Esophagus squamous epithelium (tissue), 5 donors: ENCODE results near the gene DGKB. TPM values are rescaled to one million over a fixed set of nuclear protein-coding genes. Genes with fewer than 3 reads are reported as not detected.

Experiments
- DNase-seq: peaks from one replicate; lab custom pipeline; 2025; lab: John Stamatoyannopoulos, UW
- H3K27ac ChIP-seq, 4 donors: fragments of 200-600 bp; sonication (generic); one replicate each; pipeline ENCODE4 v1.5.1; 2016 to 2019; ENCODE audit warnings: mild to moderate bottlenecking in 1 of 4
- H3K27me3 ChIP-seq, 4 donors: fragments of 200-600 bp; sonication (generic); 1 replicate in 3 of 4; 2 replicates in 1 of 4; pipeline versions ENCODE4 v1.5.1 to v1.6.0; 2017 to 2021; ENCODE audit warnings: antibody characterized with exemption in 1 of 4
- H3K36me3 ChIP-seq, 3 donors: fragments of 200-600 bp; sonication (generic); one replicate each; pipeline ENCODE4 v1.5.1; 2016 to 2019
- H3K4me1 ChIP-seq, 3 donors: fragments of 200-600 bp; sonication (generic); one replicate each; pipeline ENCODE4 v1.5.1; 2017 to 2019
- H3K4me3 ChIP-seq, 4 donors: fragments of 200-600 bp; sonication (generic); 1 replicate in 3 of 4; 2 replicates in 1 of 4; pipeline ENCODE4 v1.5.1; 2016 to 2019; ENCODE audit warnings: mild to moderate bottlenecking in 2 of 4, moderate library complexity in 1 of 4
- H3K9me3 ChIP-seq, 3 donors: fragments of 200-600 bp; sonication (generic); one replicate each; pipeline ENCODE4 v1.5.1; 2016 to 2019
- POLR2A ChIP-seq, 4 donors: fragments of 450-650 bp; IDR thresholded peaks; one replicate each; pipeline ENCODE4 v1.6.1; 2017; ENCODE audit warnings: antibody characterized with exemption in 4 of 4, mild to moderate bottlenecking in 4 of 4, moderate library complexity in 3 of 4
- WGBS, 2 donors: methylation state at CpG; one replicate each; pipeline ENCODE4 v1.1.5; 2018; 5-methylcytosine and 5-hydroxymethylcytosine counted together
- intact Hi-C: fragments of 100-400 bp; cut with DNase I; formaldehyde crosslinking; loops from one replicate; pipeline ENCODE4 v1.15.0; 2022
- total RNA-seq, 4 donors: library from RNA; depleted of rRNA; stranded (reverse); fragments of >200 nt; gene quantifications; one replicate each; pipeline ENCODE4 v1.1.0, GENCODE V29; 2016
- TF ChIP-seq, protein P1 (sequence below), 6 experiments: fragments of 450-650 bp in 4 of 6; fragments of 200-600 bp in 2 of 6; sonication (generic) in 2 of 6; IDR thresholded peaks; one replicate each; pipeline ENCODE4 v1.5.1; 2016 to 2019; ENCODE audit warnings: antibody characterized with exemption in 6 of 6, mild to moderate bottlenecking in 4 of 6, moderate library complexity in 4 of 6
- donor health status: DM: yes; HTN: yes; CAD: no.

The DGKB gene
- total RNA-seq, 4 donors from 2014 or later: 0.09 to 1.1 (median 0.23) TPM; not detected in 1

DNA sequence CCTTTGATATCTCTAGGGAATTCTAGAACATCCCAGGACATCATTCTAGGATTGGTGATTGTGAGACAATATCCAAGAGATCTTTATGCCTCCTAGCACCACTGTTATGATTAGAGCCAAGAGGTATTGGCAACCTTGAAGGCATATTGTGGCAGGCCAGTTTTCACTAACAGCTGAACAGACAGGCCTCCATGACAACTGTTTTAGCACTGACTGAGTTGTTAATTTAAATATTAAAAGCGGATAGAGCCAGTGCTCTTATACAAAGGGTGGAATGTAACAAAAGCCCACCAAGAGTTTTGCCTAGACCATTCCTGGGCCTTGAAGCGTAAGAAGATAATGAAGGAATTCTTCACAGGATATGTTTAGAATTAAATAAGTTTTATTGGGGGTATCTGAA lies 131.9 kb downstream of the DGKB start:
- intact Hi-C loops: no loop called here
- Histone ChIP-seq H3K9me3 (peaks cover 0 to 2% (median 0%) of the 10 kb centered on the region in 3 donors), H3K36me3 (no peaks in the 10 kb centered on the region), H3K27me3 (no peaks in the 10 kb centered on the region), H3K4me3 (no peak overlapping the region), H3K27ac (no peak overlapping the region), H3K4me1 (no peaks in the 10 kb centered on the region)
- whole genome bisulfite sequencing, 2 donors: 77 to 83% methylated on average over 2 of the region's 2 CpGs
- TF ChIP-seq POLR2A (IDR thresholded peaks at IDR 0.05): no peak
- TF ChIP-seq, protein P1, sequence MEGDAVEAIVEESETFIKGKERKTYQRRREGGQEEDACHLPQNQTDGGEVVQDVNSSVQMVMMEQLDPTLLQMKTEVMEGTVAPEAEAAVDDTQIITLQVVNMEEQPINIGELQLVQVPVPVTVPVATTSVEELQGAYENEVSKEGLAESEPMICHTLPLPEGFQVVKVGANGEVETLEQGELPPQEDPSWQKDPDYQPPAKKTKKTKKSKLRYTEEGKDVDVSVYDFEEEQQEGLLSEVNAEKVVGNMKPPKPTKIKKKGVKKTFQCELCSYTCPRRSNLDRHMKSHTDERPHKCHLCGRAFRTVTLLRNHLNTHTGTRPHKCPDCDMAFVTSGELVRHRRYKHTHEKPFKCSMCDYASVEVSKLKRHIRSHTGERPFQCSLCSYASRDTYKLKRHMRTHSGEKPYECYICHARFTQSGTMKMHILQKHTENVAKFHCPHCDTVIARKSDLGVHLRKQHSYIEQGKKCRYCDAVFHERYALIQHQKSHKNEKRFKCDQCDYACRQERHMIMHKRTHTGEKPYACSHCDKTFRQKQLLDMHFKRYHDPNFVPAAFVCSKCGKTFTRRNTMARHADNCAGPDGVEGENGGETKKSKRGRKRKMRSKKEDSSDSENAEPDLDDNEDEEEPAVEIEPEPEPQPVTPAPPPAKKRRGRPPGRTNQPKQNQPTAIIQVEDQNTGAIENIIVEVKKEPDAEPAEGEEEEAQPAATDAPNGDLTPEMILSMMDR (IDR thresholded peaks at IDR 0.05): no peak
- DNase-seq: no peak

DNA sequence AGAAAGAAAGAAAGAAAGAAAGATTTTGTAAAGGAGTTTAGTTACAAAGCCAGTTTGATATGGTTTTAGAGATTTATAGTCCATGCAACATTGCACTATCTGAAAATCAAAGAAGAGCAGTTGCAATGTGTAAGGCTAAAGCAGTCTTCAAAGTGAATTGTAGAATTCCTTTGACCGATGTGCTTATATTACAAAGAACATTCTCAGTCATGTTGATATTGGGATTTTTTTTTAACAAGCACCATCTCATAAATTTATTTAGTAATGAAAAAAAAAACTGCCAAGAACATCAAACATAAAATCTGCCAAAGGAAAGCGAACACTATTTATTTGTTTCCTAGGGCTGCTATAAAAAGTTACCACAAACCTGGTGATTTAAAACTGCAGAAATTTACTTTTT lies 133.3 kb downstream of the DGKB start:
- no peak for DNase-seq
- H3K27ac ChIP-seq: no peak overlapping the region

DNA sequence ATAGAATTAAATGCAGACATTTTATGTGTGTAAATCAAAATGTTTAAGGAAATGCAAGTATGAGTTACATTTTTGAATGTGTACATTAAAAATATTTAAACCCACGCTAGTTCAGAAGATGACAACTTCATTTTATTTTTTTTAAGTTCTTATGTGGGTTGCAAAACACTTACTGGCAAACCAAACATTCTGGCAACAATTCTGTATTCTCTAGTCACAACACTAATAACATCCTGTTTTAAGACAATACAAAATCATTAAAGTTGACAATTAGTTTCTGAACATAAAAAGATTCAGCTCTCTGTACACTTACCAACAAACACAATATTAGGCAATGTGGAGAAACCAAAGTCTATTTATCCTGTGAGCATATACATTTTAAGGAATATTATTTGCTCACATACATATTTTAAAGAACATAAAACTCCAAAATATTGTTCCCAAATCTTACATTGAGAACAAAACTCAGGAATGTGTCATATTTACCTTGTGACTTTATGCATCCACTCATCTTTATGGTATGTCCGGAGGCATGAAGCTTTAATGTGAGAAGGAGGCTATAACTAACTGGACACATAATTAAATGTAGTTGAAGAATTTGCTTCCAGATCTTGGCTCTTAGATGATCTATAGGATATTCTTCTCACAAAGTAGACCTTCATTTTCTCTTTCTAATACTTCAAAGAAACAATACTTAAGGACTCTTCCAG lies 134.7 kb downstream of the DGKB start:
- Histone ChIP-seq H3K9me3 (no peaks in the 10 kb centered on the region), H3K27ac (no peak overlapping the region), H3K36me3 (no peaks in the 10 kb centered on the region), H3K27me3 (no peaks in the 10 kb centered on the region), H3K4me1 (no peaks in the 10 kb centered on the region), H3K4me3 (no peak overlapping the region)
- no peak for DNase-seq
- WGBS, 2 donors: 67 to 80% methylated on average over 2 of the region's 2 CpGs
- intact Hi-C loops: no loop called here
- no peak for TF ChIP-seq POLR2A (IDR thresholded peaks at IDR 0.05)
- TF ChIP-seq, protein P1 (IDR thresholded peaks at IDR 0.05): no peak

More for the DNA sequence above, 133.3 kb downstream of the DGKB start:
- 41 to 50% methylated on average over 2 of the region's 2 CpGs for WGBS, 2 donors
- H3K27me3 ChIP-seq: no peaks in the 10 kb centered on the region
- no peaks in the 10 kb centered on the region for H3K4me1 ChIP-seq
- H3K9me3 ChIP-seq: no peaks in the 10 kb centered on the region
- no peaks in the 10 kb centered on the region for H3K36me3 ChIP-seq
- intact Hi-C loops: no loop called here
- no peak overlapping the region for H3K4me3 ChIP-seq
- TF ChIP-seq POLR2A (IDR thresholded peaks at IDR 0.05): no peak
- TF ChIP-seq, protein P1 (IDR thresholded peaks at IDR 0.05): no peak

DNA sequence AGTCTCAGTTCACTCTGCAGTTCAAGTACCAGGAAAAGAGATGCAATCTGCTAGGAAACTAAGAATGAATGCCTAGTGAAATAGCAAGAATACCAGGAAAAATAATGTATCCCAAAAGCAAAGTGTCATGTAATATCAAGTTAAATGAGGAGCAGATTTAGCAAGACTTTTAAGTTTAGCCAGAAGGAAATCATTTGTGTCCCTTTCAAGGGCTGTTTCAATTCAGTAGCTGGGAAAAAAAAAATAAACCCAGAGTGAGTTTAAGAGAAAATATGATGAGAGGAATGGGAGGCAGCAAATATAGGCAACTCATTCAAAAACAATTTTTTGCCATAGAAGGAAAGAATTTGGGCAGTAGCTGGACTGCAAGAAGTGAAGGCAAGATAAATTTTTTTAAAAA lies 135.8 kb downstream of the DGKB start:
- no peaks in the 10 kb centered on the region for H3K36me3 ChIP-seq
- intact Hi-C loops: no loop called here
- no peaks in the 10 kb centered on the region for H3K27me3 ChIP-seq
- no peak for TF ChIP-seq POLR2A (IDR thresholded peaks at IDR 0.05)
- TF ChIP-seq, protein P1 (IDR thresholded peaks at IDR 0.05): no peak
- no peaks in the 10 kb centered on the region for H3K4me1 ChIP-seq
- DNase-seq: no peak
- no peak overlapping the region for H3K4me3 ChIP-seq
- H3K27ac ChIP-seq: no peak overlapping the region
- H3K9me3 ChIP-seq: no peaks in the 10 kb centered on the region

DNA sequence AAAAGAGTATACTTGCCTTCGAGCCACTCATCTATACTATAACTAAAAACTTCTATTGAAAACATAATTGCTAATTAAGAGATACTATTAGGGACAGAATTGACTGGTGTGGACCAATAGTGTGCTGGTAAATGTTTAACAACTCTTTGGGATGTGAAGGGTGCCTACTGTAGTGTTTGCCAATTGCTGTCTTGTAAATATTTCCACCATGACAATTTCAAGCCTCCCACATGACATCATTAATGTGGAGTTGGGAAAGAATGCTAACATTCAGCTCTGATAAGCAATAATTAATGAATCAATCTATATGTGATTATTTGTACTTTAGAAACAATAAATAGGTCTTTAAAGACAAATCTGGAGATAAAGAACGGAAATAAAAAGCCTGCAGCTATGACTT lies 136.8 kb downstream of the DGKB start:
- Histone ChIP-seq H3K27ac (no peak overlapping the region), H3K4me1 (no peaks in the 10 kb centered on the region), H3K36me3 (no peaks in the 10 kb centered on the region), H3K27me3 (no peaks in the 10 kb centered on the region), H3K4me3 (no peak overlapping the region), H3K9me3 (no peaks in the 10 kb centered on the region)
- intact Hi-C loops: no loop called here
- DNase-seq: no peak
- TF ChIP-seq POLR2A (IDR thresholded peaks at IDR 0.05): no peak
- TF ChIP-seq, protein P1 (IDR thresholded peaks at IDR 0.05): no peak
- WGBS, 2 donors: 55 to 60% methylated on average over 2 of the region's 2 CpGs
